SK-N-SH (cell line): ENCODE measurements around the gene PTGR3. TPM values are rescaled to one million over a fixed set of nuclear protein-coding genes. Genes with fewer than 3 reads are reported as not detected.

Source experiments
- CTCF ChIA-PET: fragments of 300-600, 350-600 bp; formaldehyde crosslinking; extraction: SDS; loops from one replicate; lab custom pipeline; 2021; lab: Yijun Ruan, JAX
- POLR2A ChIA-PET: fragments of 350-600 bp; sonication (Branson Sonifier 250); formaldehyde crosslinking; extraction: SDS; loops from one replicate; lab custom pipeline; 2020; ENCODE audit warnings: antibody characterized with exemption, inconsistent platforms; lab: Yijun Ruan, JAX
- DNase-seq: peaks from one replicate; pipeline ENCODE4 v3.0.0; 2012
- H2AFZ ChIP-seq: fragments of 200-600 bp; sonication (generic); 2 replicates; pipeline ENCODE4 v1.8.1; 2016; ENCODE audit warnings: antibody characterized with exemption, mild to moderate bottlenecking, low read depth
- H3F3A ChIP-seq: fragments of 200-600 bp; sonication (generic); replicated peaks from 2 replicates; pipeline ENCODE3; 2016; ENCODE audit warnings: antibody characterized with exemption, mild to moderate bottlenecking; ENCODE audit not compliant: insufficient read depth
- H3K27ac ChIP-seq, 2 experiments: fragments of 200-500 bp in 1 of 2; fragments of 200-600 bp in 1 of 2; sonication (Bioruptor generic) in 1 of 2; sonication (generic), shearing (Covaris generic) in 1 of 2; 2 replicates each; pipeline versions ENCODE4 v1.5.1 to v1.6.1; 2014 to 2016; ENCODE audit warnings: low read depth in 2 of 2, inconsistent platforms in 1 of 2, low read length in 1 of 2, mild to moderate bottlenecking in 1 of 2, mixed read lengths in 1 of 2
- H3K27me3 ChIP-seq: fragments of 200-600 bp; sonication (generic), shearing (Covaris generic); 2 replicates; pipeline ENCODE4 v1.6.1; 2016; ENCODE audit warnings: mixed run types; ENCODE audit not compliant: insufficient read depth
- H3K36me3 ChIP-seq, 2 experiments: fragments of 200-500 bp in 1 of 2; fragments of 200-600 bp in 1 of 2; sonication (Bioruptor generic) in 1 of 2; sonication (generic) in 1 of 2; replicated peaks in 1 of 2; 2 replicates each; pipeline versions ENCODE3 to v1.5.1; 2014 to 2016; ENCODE audit warnings: low read length in 1 of 2, mild to moderate bottlenecking in 1 of 2; ENCODE audit not compliant: insufficient read depth in 2 of 2, control insufficient read depth in 1 of 2
- H3K4me1 ChIP-seq, 2 experiments: fragments of 200-500 bp in 1 of 2; fragments of 200-600 bp in 1 of 2; sonication (Bioruptor generic) in 1 of 2; sonication (generic), shearing (Covaris generic) in 1 of 2; 2 replicates each; pipeline versions ENCODE4 v1.5.1 to v1.6.1; 2014 to 2016; ENCODE audit warnings: low read depth in 1 of 2, low read length in 1 of 2, mixed run types in 1 of 2; ENCODE audit not compliant: insufficient read depth in 2 of 2, control insufficient read depth in 1 of 2
- H3K4me2 ChIP-seq: fragments of 200-600 bp; sonication (generic), shearing (Covaris generic); 2 replicates; pipeline ENCODE4 v1.6.1; 2017; ENCODE audit warnings: mixed run types
- H3K4me3 ChIP-seq, 2 experiments: fragments of 200-500 bp in 1 of 2; fragments of 200-600 bp in 1 of 2; sonication (Bioruptor generic) in 1 of 2; sonication (generic), shearing (Covaris generic) in 1 of 2; 2 replicates each; pipeline versions ENCODE4 v1.5.1 to v1.8.1; 2014 to 2016; ENCODE audit warnings: low read depth in 2 of 2, inconsistent platforms in 1 of 2, low read length in 1 of 2, mild to moderate bottlenecking in 1 of 2, mixed read lengths in 1 of 2, moderate library complexity in 1 of 2
- H3K79me2 ChIP-seq: fragments of 200-600 bp; sonication (generic); 2 replicates; pipeline ENCODE4 v1.8.1; 2017; ENCODE audit warnings: mild to moderate bottlenecking; ENCODE audit not compliant: insufficient read depth
- H3K9ac ChIP-seq: fragments of 200-600 bp; sonication (generic); 2 replicates; pipeline ENCODE4 v1.6.1; 2017; ENCODE audit warnings: mixed run types
- H3K9me2 ChIP-seq: fragments of 200-600 bp; sonication (generic); 2 replicates; pipeline ENCODE4 v1.6.1; 2017; ENCODE audit warnings: mixed run types
- H3K9me3 ChIP-seq: fragments of 200-600 bp; sonication (generic); 2 replicates; pipeline ENCODE4 v1.6.1; 2017; ENCODE audit warnings: mixed run types, mild to moderate bottlenecking, moderate library complexity
- H4K20me1 ChIP-seq: fragments of 200-600 bp; sonication (generic); 2 replicates; pipeline ENCODE4 v1.6.1; 2017; ENCODE audit warnings: mild to moderate bottlenecking, mixed run types; ENCODE audit not compliant: insufficient read depth
- ELF1 ChIP-seq: IDR thresholded peaks from 2 replicates; pipeline ENCODE4 v1.4.0; 2012
- EP300 ChIP-seq, 2 experiments: IDR thresholded peaks; 2 replicates each; pipeline versions ENCODE4 v1.4.0 to v1.6.1; 2012; ENCODE audit warnings: borderline replicate concordance in 1 of 2, low read depth in 1 of 2, low read length in 1 of 2
- EZH2phosphoT487 ChIP-seq: fragments of 200-600 bp; sonication (generic); IDR thresholded peaks from 2 replicates; pipeline ENCODE4 v1.6.1; 2017; ENCODE audit warnings: low read depth, mixed run types, mild to moderate bottlenecking, antibody characterized with exemption, moderate library complexity, borderline replicate concordance
- GABPA ChIP-seq: IDR thresholded peaks from 2 replicates; pipeline ENCODE4 v1.4.0; 2012; ENCODE audit warnings: low read depth, mild to moderate bottlenecking
- GATA2 ChIP-seq: sonication (generic); formaldehyde crosslinking; IDR thresholded peaks from 2 replicates; pipeline ENCODE4 v1.5.0; 2020; ENCODE audit warnings: mild to moderate bottlenecking, missing genetic modification reagents
- MEF2A ChIP-seq: IDR thresholded peaks from 2 replicates; pipeline ENCODE4 v1.4.0; 2012; ENCODE audit warnings: low read depth, borderline replicate concordance
- MXI1 ChIP-seq: IDR thresholded peaks from 2 replicates; pipeline ENCODE4 v1.6.1; 2012; ENCODE audit warnings: mild to moderate bottlenecking, low read depth, low read length, improper control_type of control experiment
- NFIC ChIP-seq: IDR thresholded peaks from 2 replicates; pipeline ENCODE4 v1.4.0; 2012; ENCODE audit warnings: borderline replicate concordance
- NRF1 ChIP-seq: IDR thresholded peaks from 2 replicates; pipeline ENCODE4 v1.6.1; 2012; ENCODE audit warnings: low read depth, mild to moderate bottlenecking, low read length
- POLR2AphosphoS5 ChIP-seq: IDR thresholded peaks from 2 replicates; pipeline ENCODE4 v1.6.1; 2012; ENCODE audit warnings: low read depth, low read length
- RFX5 ChIP-seq: IDR thresholded peaks from 2 replicates; pipeline ENCODE4 v1.6.1; 2012; ENCODE audit warnings: mild to moderate bottlenecking, improper control_type of control experiment, low read length
- RXRA ChIP-seq: IDR thresholded peaks from 2 replicates; pipeline ENCODE4 v1.4.0; 2012; ENCODE audit warnings: low read depth, mild to moderate bottlenecking, borderline replicate concordance
- TAF1 ChIP-seq: IDR thresholded peaks from 2 replicates; pipeline ENCODE4 v1.6.1; 2012; ENCODE audit warnings: low read depth, mild to moderate bottlenecking, low read length, moderate library complexity, borderline replicate concordance
- TCF12 ChIP-seq: IDR thresholded peaks from 2 replicates; pipeline ENCODE4 v1.4.0; 2012
- TEAD4 ChIP-seq: IDR thresholded peaks from 2 replicates; pipeline ENCODE4 v1.4.0; 2012; ENCODE audit warnings: mild to moderate bottlenecking, borderline replicate concordance; ENCODE audit not compliant: insufficient read depth
- YY1 ChIP-seq: IDR thresholded peaks from 2 replicates; pipeline ENCODE4 v1.4.0; 2012; ENCODE audit warnings: low read depth, mild to moderate bottlenecking
- WGBS: methylation state at CpG from one replicate; pipeline ENCODE4 v1.1.6; 2017; ENCODE audit warnings: low lambda C conversion rate; 5-methylcytosine and 5-hydroxymethylcytosine counted together
- polyA plus RNA-seq, 3 experiments: library from polyadenylated mRNA; depleted of rRNA; stranded (reverse); fragments of >200 nt; gene quantifications; 2 replicates each; pipeline ENCODE4 v1.2.3, GENCODE V29; 2012
- TF ChIP-seq, protein P1 (sequence below): fragments of 150-350 bp; IDR thresholded peaks from 2 replicates; pipeline ENCODE4 v1.6.1; 2017; ENCODE audit warnings: antibody characterized with exemption, low read length, low read depth, borderline replicate concordance
- TF ChIP-seq, protein P2 (sequence below): IDR thresholded peaks from 2 replicates; pipeline ENCODE4 v1.4.0; 2012; ENCODE audit warnings: low read depth
- TF ChIP-seq, protein P3 (sequence below): fragments of 200-600 bp; sonication (generic); IDR thresholded peaks from 2 replicates; pipeline ENCODE4 v1.6.1; 2017; ENCODE audit warnings: antibody characterized with exemption, mild to moderate bottlenecking, moderate library complexity

The PTGR3 gene
- polyA plus RNA-seq, 1 of the 3 experiments (the other 2 are of a cell fraction) = 20.7 TPM

DNA sequence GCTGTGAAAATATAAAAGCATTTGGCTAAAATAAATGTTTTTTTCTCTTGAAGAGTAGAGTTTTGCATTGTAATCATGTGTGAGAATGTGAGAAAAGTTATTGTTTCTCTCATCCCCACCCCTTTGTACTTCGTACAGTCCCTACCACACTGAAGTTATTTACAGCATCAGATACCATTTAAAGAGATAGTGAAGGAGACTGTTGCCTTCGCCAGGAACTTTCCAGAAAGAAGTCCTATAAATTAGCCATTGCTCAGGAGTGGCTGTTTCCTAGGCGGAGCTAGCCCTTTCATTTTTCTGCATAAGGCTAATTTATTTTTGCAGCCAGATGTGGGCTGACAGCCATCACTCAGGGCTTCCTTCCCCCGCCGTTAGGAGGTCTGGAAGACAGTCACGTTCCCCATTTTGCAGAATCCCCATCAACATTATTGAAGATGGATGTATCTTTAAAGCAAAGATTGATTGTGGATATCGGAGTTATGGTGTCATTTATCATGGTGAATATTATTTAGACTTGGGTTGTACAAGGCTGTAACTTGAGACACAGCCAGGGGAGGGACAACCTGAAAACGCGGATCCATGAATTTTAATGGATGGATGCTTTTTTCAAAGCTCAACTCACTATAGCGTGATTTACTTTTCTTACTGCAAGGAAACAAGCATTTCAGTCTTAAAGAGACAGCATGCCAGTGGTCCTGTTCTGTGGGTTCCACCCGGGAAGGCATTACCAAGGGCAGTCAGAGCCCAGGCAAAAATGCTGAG lies 18.8 kb upstream of the PTGR3 start:
- WGBS = 95% methylated on average over 11 of the region's 11 CpGs
- H3K27me3 ChIP-seq = no peaks in the 10 kb centered on the region
- TF ChIP-seq NFIC (no peak), EZH2phosphoT487 (no peak), YY1 (no peak), GABPA (no peak), RFX5 (no peak), GATA2 (CRISPR knock-in tag) (no peak), RXRA (no peak), NRF1 (no peak), POLR2AphosphoS5 (no peak), TCF12 (no peak), TEAD4 (no peak), EP300 (IDR thresholded peaks at IDR 0.05; ENCODE audit: borderline replicate concordance in 1 of 2, low read depth in 1 of 2, low read length in 1 of 2) (no peak)
- TF ChIP-seq, protein P1, sequence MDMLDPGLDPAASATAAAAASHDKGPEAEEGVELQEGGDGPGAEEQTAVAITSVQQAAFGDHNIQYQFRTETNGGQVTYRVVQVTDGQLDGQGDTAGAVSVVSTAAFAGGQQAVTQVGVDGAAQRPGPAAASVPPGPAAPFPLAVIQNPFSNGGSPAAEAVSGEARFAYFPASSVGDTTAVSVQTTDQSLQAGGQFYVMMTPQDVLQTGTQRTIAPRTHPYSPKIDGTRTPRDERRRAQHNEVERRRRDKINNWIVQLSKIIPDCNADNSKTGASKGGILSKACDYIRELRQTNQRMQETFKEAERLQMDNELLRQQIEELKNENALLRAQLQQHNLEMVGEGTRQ = no peak
- H3K27ac ChIP-seq = no peak overlapping the region
- DNase-seq = no peak
- no peaks in the 10 kb centered on the region for H3F3A ChIP-seq
- H3K36me3 ChIP-seq = no peaks in the 10 kb centered on the region
- H3K4me3 ChIP-seq = no peak overlapping the region
- ChIA-PET CTCF (no interaction called here), POLR2A (no interaction called here)
- H3K9me3 ChIP-seq = no peaks in the 10 kb centered on the region
- H4K20me1 ChIP-seq = no peaks in the 10 kb centered on the region
- H3K9me2 ChIP-seq = no peaks in the 10 kb centered on the region
- H3K79me2 ChIP-seq = peaks cover 4% of the 10 kb centered on the region
- peaks cover 0 to 17% of the 10 kb centered on the region in 2 experiments; a peak in 2 of 4 replicates for H3K4me1 ChIP-seq
- no peak overlapping the region for H3K9ac ChIP-seq
- no peak overlapping the region for H3K4me2 ChIP-seq
- H2AFZ ChIP-seq = no peak overlapping the region

DNA sequence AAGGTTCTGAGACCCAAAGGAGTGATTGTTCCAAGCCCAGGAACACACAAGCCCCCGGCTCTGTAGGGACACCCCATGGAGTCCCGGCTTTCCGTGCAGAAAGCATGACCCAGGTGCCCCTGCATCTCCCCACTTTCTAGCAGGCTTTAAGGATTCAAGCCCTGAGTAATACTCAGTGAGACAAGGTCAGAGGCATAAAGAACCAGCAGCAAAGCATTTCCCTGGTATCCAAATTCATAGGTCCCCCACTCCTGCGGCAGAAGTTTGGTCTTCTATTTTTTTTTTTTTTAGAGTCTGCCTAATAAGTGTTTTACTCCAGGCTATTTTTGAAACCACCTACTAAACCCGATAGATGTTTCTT lies 18.0 kb upstream of the PTGR3 start:
- H3K27me3 ChIP-seq = no peaks in the 10 kb centered on the region
- no peaks in the 10 kb centered on the region for H3K36me3 ChIP-seq
- H3K4me2 ChIP-seq = no peak overlapping the region
- no peak overlapping the region for H3K9ac ChIP-seq
- TF ChIP-seq MXI1 = no peak
- TF ChIP-seq TEAD4 = no peak
- TF ChIP-seq EZH2phosphoT487 = no peak
- TF ChIP-seq ELF1 = no peak
- TF ChIP-seq, protein P2, sequence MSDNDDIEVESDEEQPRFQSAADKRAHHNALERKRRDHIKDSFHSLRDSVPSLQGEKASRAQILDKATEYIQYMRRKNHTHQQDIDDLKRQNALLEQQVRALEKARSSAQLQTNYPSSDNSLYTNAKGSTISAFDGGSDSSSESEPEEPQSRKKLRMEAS = no peak
- TF ChIP-seq POLR2AphosphoS5 = no peak
- TF ChIP-seq RFX5 = no peak
- TF ChIP-seq TAF1 = no peak
- TF ChIP-seq NFIC = no peak
- no peak for TF ChIP-seq GABPA
- no peak for TF ChIP-seq EP300 (IDR thresholded peaks at IDR 0.05; ENCODE audit: borderline replicate concordance in 1 of 2, low read depth in 1 of 2, low read length in 1 of 2)
- TF ChIP-seq, protein P3, sequence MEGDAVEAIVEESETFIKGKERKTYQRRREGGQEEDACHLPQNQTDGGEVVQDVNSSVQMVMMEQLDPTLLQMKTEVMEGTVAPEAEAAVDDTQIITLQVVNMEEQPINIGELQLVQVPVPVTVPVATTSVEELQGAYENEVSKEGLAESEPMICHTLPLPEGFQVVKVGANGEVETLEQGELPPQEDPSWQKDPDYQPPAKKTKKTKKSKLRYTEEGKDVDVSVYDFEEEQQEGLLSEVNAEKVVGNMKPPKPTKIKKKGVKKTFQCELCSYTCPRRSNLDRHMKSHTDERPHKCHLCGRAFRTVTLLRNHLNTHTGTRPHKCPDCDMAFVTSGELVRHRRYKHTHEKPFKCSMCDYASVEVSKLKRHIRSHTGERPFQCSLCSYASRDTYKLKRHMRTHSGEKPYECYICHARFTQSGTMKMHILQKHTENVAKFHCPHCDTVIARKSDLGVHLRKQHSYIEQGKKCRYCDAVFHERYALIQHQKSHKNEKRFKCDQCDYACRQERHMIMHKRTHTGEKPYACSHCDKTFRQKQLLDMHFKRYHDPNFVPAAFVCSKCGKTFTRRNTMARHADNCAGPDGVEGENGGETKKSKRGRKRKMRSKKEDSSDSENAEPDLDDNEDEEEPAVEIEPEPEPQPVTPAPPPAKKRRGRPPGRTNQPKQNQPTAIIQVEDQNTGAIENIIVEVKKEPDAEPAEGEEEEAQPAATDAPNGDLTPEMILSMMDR = no peak
- no peak for TF ChIP-seq MEF2A
- no peaks in the 10 kb centered on the region for H3K9me2 ChIP-seq
- no peak overlapping the region; a peak in 1 of 4 replicates for H3K27ac ChIP-seq
- POLR2A ChIA-PET = no interaction called here
- CTCF ChIA-PET = no interaction called here
- H3K79me2 ChIP-seq = peaks cover 11% of the 10 kb centered on the region
- WGBS = 98% methylated on average over 5 of the region's 5 CpGs
- DNase-seq = no peak
- H3K4me1 ChIP-seq = peaks cover 0 to 17% of the 10 kb centered on the region in 2 experiments; a peak in 2 of 4 replicates
- H2AFZ ChIP-seq = no peak overlapping the region
- H4K20me1 ChIP-seq = no peaks in the 10 kb centered on the region
- no peaks in the 10 kb centered on the region for H3F3A ChIP-seq
- H3K4me3 ChIP-seq = no peak overlapping the region
- no peaks in the 10 kb centered on the region for H3K9me3 ChIP-seq
